Ishikawa (cell line): ENCODE data around the gene LYPLAL1.

ENCODE experiments used
- CEBPB ChIP-seq: IDR thresholded peaks from 2 replicates; pipeline ENCODE4 v1.6.1; 2012
- CREB1 ChIP-seq: IDR thresholded peaks from 2 replicates; pipeline ENCODE4 v1.6.1; 2012; ENCODE audit warnings: low read depth
- EGR1 ChIP-seq: IDR thresholded peaks from 2 replicates; pipeline ENCODE4 v1.6.1; 2012
- EP300 ChIP-seq: IDR thresholded peaks from 2 replicates; pipeline ENCODE4 v1.6.1; 2012; ENCODE audit warnings: borderline replicate concordance
- FOXM1 ChIP-seq: IDR thresholded peaks from 2 replicates; pipeline ENCODE4 v1.6.1; 2012; ENCODE audit warnings: low read depth, borderline replicate concordance
- NFIC ChIP-seq: IDR thresholded peaks from 2 replicates; pipeline ENCODE4 v1.6.1; 2012
- RAD21 ChIP-seq: IDR thresholded peaks from 2 replicates; pipeline ENCODE4 v1.6.1; 2012; ENCODE audit warnings: low read depth
- TAF1 ChIP-seq: IDR thresholded peaks from 2 replicates; pipeline ENCODE4 v1.6.1; 2012; ENCODE audit warnings: low read depth, mild to moderate bottlenecking
- TCF12 ChIP-seq: IDR thresholded peaks from 2 replicates; pipeline ENCODE4 v1.6.1; 2012; ENCODE audit warnings: low read depth
- TEAD4 ChIP-seq: IDR thresholded peaks from 2 replicates; pipeline ENCODE4 v1.6.1; 2012
- YY1 ChIP-seq: IDR thresholded peaks from 2 replicates; pipeline ENCODE4 v1.6.1; 2012; ENCODE audit warnings: low read depth
- ZBTB7A ChIP-seq: IDR thresholded peaks from 2 replicates; pipeline ENCODE4 v1.6.1; 2012; ENCODE audit warnings: low read depth
- TF ChIP-seq, protein P1 (sequence below): IDR thresholded peaks from 2 replicates; pipeline ENCODE4 v1.6.1; 2012
- TF ChIP-seq, protein P2 (sequence below): IDR thresholded peaks from 2 replicates; pipeline ENCODE4 v1.6.1; 2012; ENCODE audit warnings: low read depth, mild to moderate bottlenecking
- TF ChIP-seq, protein P3 (sequence below): IDR thresholded peaks from 2 replicates; pipeline ENCODE4 v1.6.1; 2012

LYPLAL1 gene

DNA sequence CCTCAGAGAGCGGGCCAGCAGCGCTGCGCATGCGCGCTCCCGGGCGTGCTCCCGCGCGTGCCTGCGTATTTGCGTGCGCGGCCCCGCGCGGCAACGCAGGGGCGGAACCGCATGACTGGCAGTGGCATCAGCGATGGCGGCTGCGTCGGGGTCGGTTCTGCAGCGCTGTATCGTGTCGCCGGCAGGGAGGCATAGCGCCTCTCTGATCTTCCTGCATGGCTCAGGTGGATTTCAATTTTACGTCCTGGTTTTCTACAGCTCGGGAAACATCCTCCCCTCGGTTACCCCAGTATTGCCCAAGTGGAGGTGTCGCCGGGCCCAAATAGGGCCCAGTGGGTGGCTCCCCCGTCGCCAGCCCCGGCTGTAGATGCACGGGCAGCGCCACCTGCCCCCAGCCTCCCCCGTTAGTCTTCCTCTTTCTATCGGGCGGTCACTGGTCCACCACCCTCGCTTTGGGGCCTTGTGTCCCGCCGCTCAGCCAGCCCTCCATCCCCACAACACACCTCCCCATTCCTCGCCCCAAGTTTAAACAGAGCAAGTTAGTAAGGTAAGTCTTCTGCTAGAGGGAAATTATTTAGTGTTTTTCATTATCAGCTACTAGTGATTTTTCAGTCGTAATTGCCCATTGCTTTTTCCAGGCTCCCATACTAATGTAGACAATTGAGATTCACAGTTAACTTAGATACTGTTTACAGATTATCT, at the start of gene LYPLAL1:
Gene LYPLAL1 (plus strand): TSS at position 121 of the 702 bp plus-strand sequence. CDS start 13 bp downstream, at position 134.
- no peak for TF ChIP-seq CEBPB
- TF ChIP-seq, protein P1, sequence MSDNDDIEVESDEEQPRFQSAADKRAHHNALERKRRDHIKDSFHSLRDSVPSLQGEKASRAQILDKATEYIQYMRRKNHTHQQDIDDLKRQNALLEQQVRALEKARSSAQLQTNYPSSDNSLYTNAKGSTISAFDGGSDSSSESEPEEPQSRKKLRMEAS, result no peak
- no peak for TF ChIP-seq TCF12
- TF ChIP-seq, protein P2, sequence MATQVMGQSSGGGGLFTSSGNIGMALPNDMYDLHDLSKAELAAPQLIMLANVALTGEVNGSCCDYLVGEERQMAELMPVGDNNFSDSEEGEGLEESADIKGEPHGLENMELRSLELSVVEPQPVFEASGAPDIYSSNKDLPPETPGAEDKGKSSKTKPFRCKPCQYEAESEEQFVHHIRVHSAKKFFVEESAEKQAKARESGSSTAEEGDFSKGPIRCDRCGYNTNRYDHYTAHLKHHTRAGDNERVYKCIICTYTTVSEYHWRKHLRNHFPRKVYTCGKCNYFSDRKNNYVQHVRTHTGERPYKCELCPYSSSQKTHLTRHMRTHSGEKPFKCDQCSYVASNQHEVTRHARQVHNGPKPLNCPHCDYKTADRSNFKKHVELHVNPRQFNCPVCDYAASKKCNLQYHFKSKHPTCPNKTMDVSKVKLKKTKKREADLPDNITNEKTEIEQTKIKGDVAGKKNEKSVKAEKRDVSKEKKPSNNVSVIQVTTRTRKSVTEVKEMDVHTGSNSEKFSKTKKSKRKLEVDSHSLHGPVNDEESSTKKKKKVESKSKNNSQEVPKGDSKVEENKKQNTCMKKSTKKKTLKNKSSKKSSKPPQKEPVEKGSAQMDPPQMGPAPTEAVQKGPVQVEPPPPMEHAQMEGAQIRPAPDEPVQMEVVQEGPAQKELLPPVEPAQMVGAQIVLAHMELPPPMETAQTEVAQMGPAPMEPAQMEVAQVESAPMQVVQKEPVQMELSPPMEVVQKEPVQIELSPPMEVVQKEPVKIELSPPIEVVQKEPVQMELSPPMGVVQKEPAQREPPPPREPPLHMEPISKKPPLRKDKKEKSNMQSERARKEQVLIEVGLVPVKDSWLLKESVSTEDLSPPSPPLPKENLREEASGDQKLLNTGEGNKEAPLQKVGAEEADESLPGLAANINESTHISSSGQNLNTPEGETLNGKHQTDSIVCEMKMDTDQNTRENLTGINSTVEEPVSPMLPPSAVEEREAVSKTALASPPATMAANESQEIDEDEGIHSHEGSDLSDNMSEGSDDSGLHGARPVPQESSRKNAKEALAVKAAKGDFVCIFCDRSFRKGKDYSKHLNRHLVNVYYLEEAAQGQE, result no peak
- no peak for TF ChIP-seq RAD21
- TF ChIP-seq YY1, result no peak
- no peak for TF ChIP-seq CREB1
- no peak for TF ChIP-seq TEAD4
- no peak for TF ChIP-seq EGR1
- no peak for TF ChIP-seq TAF1
- no peak for TF ChIP-seq FOXM1
- TF ChIP-seq, protein P3, sequence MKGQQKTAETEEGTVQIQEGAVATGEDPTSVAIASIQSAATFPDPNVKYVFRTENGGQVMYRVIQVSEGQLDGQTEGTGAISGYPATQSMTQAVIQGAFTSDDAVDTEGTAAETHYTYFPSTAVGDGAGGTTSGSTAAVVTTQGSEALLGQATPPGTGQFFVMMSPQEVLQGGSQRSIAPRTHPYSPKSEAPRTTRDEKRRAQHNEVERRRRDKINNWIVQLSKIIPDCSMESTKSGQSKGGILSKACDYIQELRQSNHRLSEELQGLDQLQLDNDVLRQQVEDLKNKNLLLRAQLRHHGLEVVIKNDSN, result no peak
- no peak for TF ChIP-seq EP300
- no peak for TF ChIP-seq ZBTB7A
- no peak for TF ChIP-seq NFIC

DNA sequence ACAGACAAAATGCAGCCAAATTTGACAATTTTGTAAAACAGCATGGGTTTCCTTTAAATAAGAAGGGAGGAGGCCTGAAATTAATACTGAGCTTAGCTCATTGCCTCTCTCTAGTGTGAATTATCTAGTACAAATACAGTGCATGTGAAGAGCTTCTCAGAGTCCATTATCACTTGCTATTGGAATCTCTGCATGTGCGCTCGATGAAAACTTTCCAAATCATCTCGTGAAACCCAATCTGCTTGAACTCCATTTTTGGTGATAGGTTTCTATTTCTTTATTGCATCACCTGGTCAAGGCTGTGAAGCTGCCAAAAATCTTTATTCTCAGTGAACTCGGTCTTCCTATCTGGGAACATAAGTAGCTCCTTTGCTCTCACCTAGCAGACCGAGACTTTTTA, 49.5 kb upstream of the LYPLAL1 start:
- TF ChIP-seq, protein P1, result no peak
- no peak for TF ChIP-seq EGR1
- no peak for TF ChIP-seq NFIC

DNA sequence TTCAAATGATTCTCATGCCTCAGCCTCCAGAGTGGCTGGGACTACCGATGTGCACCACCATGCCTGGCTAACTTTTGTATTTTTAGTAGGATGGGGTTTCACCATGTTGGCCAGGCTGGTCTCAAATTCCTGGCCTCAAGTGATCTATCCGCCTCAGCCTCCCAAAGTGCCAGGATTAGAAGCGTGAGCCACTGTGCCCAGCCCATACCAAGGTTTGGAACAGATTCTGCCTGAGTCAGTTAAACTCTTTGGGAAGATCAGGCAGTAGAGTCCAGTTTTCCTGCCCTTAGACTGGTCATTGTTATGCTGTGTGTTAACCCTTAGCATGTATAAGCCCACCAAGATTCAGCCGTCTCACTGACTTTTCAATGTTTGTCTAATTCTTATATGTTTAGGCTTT, 48.3 kb upstream of the LYPLAL1 start:
- TF ChIP-seq TAF1 (no peak), RAD21 (no peak), FOXM1 (no peak), CREB1 (no peak)

DNA sequence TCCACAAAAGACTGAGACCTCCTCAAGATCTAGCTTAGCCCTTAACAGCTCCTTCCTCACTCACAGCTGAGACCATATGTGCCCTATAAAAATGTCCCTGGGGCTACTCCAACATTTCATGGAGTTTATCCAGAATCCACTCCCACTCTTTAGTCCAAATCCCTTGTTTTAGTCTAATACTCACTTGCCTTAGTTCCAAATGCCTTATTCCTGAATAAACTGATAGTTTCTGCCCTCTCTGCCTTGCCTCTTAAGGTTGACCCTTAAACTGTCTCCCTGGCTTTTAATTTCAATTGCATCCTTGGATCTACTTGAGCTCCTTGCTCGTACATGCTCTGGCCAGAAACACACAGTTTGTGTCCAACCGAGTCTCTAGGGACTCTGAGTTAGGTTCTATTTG, 47.3 kb upstream of the LYPLAL1 start:
- TF ChIP-seq EGR1 (no peak), TAF1 (no peak), TCF12 (no peak), CEBPB (no peak), YY1 (no peak), TEAD4 (no peak), ZBTB7A (no peak)
- TF ChIP-seq, protein P2, result no peak

DNA sequence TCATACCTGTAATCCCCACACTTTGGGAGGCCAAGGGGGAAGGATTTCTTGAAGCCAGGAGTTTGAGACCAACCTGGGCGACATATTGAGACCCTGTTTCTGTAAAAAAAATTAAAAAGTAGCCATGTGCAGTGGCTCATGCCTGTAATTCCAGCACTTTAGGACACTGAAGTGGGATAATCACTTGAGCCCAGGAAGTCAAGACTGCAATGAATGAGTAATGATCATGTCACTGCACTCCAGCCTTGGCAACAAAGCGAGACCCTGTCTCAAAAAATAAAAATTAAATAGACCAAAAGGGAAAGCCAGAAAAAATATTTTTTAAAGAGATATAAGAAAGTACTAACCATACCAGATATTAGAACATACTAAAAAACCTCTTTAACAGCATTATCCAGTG, 44.7 kb upstream of the LYPLAL1 start:
- TF ChIP-seq YY1 (no peak), TCF12 (no peak), TEAD4 (no peak), TAF1 (no peak), FOXM1 (no peak), EGR1 (no peak), EP300 (no peak), NFIC (no peak), ZBTB7A (no peak), CREB1 (no peak), CEBPB (no peak), RAD21 (no peak)
- TF ChIP-seq, protein P2, result no peak
- TF ChIP-seq, protein P3, result no peak
- TF ChIP-seq, protein P1, result no peak
